WERI-Rb-1 (cell line): ENCODE results near the gene EBF4.

ENCODE experiments used
- DNase-seq: peaks from one replicate; pipeline ENCODE4 v3.0.0-alpha.2; 2020
- H3K27ac ChIP-seq: fragments of 250-450 bp; sonication (Bioruptor Pico); 2 replicates; pipeline ENCODE4 v1.5.1; 2020; ENCODE audit warnings: mild to moderate bottlenecking, moderate library complexity
- H3K27me3 ChIP-seq: fragments of 250-450 bp; sonication (Bioruptor Pico); 2 replicates; pipeline ENCODE4 v1.5.1; 2021; ENCODE audit warnings: mild to moderate bottlenecking, low read depth, moderate library complexity; ENCODE audit not compliant: insufficient read depth, severe bottlenecking
- H3K36me3 ChIP-seq: fragments of 250-450 bp; sonication (Bioruptor Pico); 2 replicates; pipeline ENCODE4 v1.5.1; 2020; ENCODE audit warnings: mild to moderate bottlenecking, moderate library complexity
- H3K4me3 ChIP-seq: 2 replicates; pipeline ENCODE4 v1.5.1; 2011; ENCODE audit warnings: low read depth, mild to moderate bottlenecking, control low read depth, low read length
- H3K9me3 ChIP-seq: fragments of 250-450 bp; sonication (Bioruptor Pico); 2 replicates; pipeline ENCODE4 v1.5.1; 2021; ENCODE audit warnings: mild to moderate bottlenecking, moderate library complexity; ENCODE audit not compliant: severe bottlenecking
- CTCF ChIP-seq: IDR thresholded peaks from 2 replicates; pipeline ENCODE4 v1.5.1; 2011; ENCODE audit warnings: low read depth, mild to moderate bottlenecking, control low read depth, inconsistent platforms, low read length

The EBF4 gene

GRCh38 chr20:2696646-2697045 lies 4.1 kb downstream of the EBF4 start:
- no peak for DNase-seq
- no peak overlapping the region for H3K27ac ChIP-seq
- H3K4me3 ChIP-seq, result no peak overlapping the region
- TF ChIP-seq CTCF, result no peak
- H3K9me3 ChIP-seq, result no peaks in the 10 kb centered on the region
- no peaks in the 10 kb centered on the region for H3K27me3 ChIP-seq
- no peaks in the 10 kb centered on the region; the same call in 1 of the 2 replicates for H3K36me3 ChIP-seq

GRCh38 chr20:2697768-2698167 lies 5.2 kb downstream of the EBF4 start:
- no peaks in the 10 kb centered on the region for H3K9me3 ChIP-seq
- DNase-seq, result no peak
- H3K27ac ChIP-seq, result no peak overlapping the region
- H3K27me3 ChIP-seq, result no peaks in the 10 kb centered on the region
- no peaks in the 10 kb centered on the region; the same call in 1 of the 2 replicates for H3K36me3 ChIP-seq
- no peak overlapping the region for H3K4me3 ChIP-seq
- no peak for TF ChIP-seq CTCF

- no peak for DNase-seq
- Histone ChIP-seq H3K27me3 (no peaks in the 10 kb centered on the region), H3K27ac (no peak overlapping the region), H3K4me3 (no peak overlapping the region), H3K9me3 (no peaks in the 10 kb centered on the region), H3K36me3 (no peaks in the 10 kb centered on the region; the same call in 1 of the 2 replicates)
- TF ChIP-seq CTCF, result no peak
These were observed 5.7 kb downstream of the EBF4 start for GRCh38 chr20:2698186-2698817.

DNA sequence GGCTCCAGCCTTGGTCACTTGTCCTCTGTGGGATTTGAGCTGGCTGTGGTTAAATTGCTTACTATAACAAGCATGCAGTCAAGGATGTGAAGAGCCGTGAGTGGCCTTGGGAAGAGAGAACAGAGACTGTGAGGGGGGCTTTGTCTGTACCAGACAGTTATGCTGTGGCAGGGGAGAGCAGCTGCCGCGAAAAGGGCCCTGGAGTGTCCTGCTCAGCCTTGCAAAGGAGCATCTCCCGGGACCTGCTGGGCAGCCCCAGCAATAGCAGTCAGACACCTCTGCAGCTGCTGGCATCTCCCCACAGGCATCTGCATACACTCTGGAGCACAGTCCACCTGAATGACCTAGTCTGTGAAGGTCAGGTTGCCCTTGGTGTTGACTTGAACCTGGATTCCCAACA lies 6.3 kb downstream of the EBF4 start:
- no peaks in the 10 kb centered on the region for H3K9me3 ChIP-seq
- no peak overlapping the region for H3K27ac ChIP-seq
- TF ChIP-seq CTCF, result no peak
- no peak for DNase-seq
- H3K27me3 ChIP-seq, result no peaks in the 10 kb centered on the region
- no peaks in the 10 kb centered on the region; the same call in 1 of the 2 replicates for H3K36me3 ChIP-seq
- no peak overlapping the region for H3K4me3 ChIP-seq

DNA sequence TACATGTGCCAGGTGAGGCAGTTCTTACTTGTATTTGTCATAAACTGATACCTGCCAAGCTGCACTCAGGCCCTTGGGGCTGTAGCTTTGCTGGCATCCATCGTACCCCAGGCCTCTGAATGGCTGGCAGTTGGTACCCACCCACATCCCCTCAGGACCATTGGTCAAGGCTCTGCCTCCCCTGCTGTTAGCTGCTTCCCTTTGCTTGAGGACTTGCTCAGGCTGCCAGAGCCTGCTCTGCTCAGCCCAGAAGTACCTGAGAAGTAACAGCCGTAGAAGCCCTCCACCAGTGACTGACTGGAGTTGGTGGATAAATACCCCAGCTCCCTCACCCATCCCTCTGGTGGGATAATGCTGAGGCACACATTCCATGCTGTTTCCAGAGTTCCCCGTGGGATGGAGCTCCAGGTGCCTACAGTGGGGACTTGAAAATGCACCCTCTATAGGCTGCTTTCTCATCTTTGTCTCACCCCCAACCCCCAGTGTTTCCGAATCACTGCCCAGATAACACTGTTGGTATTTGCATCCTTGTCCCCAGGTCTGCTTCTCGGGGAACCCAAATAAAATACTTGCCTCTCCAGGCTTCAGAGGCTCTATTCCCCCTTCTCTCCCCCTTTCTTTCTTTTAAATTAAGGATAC lies 7.3 kb downstream of the EBF4 start:
- Histone ChIP-seq H3K9me3 (no peaks in the 10 kb centered on the region), H3K27me3 (no peaks in the 10 kb centered on the region), H3K27ac (no peak overlapping the region), H3K36me3 (no peaks in the 10 kb centered on the region; the same call in 1 of the 2 replicates), H3K4me3 (no peak overlapping the region)
- no peak for TF ChIP-seq CTCF
- DNase-seq, result no peak
